Mesendoderm (in vitro differentiated cells): ENCODE data around the gene CIDEC.
"Not testable (repeated sequence)": the region's sequence is repeated elsewhere in the genome, so short reads cannot be mapped to it uniquely, and the experiment has no call there.

Experiments
- DNase-seq: peaks from one replicate; pipeline ENCODE4 v3.0.0; 2013
- H2AK5ac ChIP-seq: 2 replicates; pipeline ENCODE4 v1.6.1; 2013; ENCODE audit warnings: low read length, inconsistent platforms
- H2BK120ac ChIP-seq: 2 replicates; pipeline ENCODE4 v1.6.1; 2013; ENCODE audit warnings: low read depth, mild to moderate bottlenecking, low read length, moderate library complexity, mixed read lengths
- H2BK15ac ChIP-seq: replicated peaks from 2 replicates; pipeline ENCODE4 v1.6.1; 2013; ENCODE audit warnings: low read depth, mild to moderate bottlenecking, moderate library complexity
- H2BK5ac ChIP-seq: 2 replicates; pipeline ENCODE4 v1.6.1; 2013; ENCODE audit warnings: low read length, inconsistent platforms
- H3K18ac ChIP-seq: 2 replicates; pipeline ENCODE4 v1.6.1; 2013; ENCODE audit warnings: mild to moderate bottlenecking, low read length, mixed read lengths
- H3K23ac ChIP-seq: one replicate; pipeline ENCODE4 v1.6.1; 2013; ENCODE audit warnings: low read length
- H3K27ac ChIP-seq: 2 replicates; pipeline ENCODE4 v1.5.1; 2013; ENCODE audit warnings: low read depth, mild to moderate bottlenecking, inconsistent platforms, low read length, moderate library complexity
- H3K27me3 ChIP-seq: 2 replicates; pipeline ENCODE4 v1.6.1; 2013; ENCODE audit warnings: low read length, control low read depth, mild to moderate bottlenecking, inconsistent platforms; ENCODE audit not compliant: insufficient read depth, poor library complexity
- H3K36me3 ChIP-seq: 2 replicates; pipeline ENCODE4 v1.6.1; 2013; ENCODE audit warnings: low read length, inconsistent platforms; ENCODE audit not compliant: control insufficient read depth, insufficient read depth
- H3K4ac ChIP-seq: one replicate; pipeline ENCODE4 v1.6.1; 2013; ENCODE audit warnings: low read depth, mild to moderate bottlenecking, low read length, moderate library complexity
- H3K4me1 ChIP-seq: 2 replicates; pipeline ENCODE4 v1.6.1; 2013; ENCODE audit warnings: low read depth, low read length, inconsistent platforms; ENCODE audit not compliant: control insufficient read depth
- H3K4me2 ChIP-seq: 2 replicates; pipeline ENCODE4 v1.6.1; 2013; ENCODE audit warnings: low read length
- H3K4me3 ChIP-seq: 2 replicates; pipeline ENCODE4 v1.5.1; 2013; ENCODE audit warnings: mild to moderate bottlenecking, low read length
- H3K56ac ChIP-seq: one replicate; pipeline ENCODE4 v1.6.1; 2013; ENCODE audit warnings: low read length
- H3K79me1 ChIP-seq: 2 replicates; pipeline ENCODE4 v1.6.1; 2013; ENCODE audit warnings: low read length, inconsistent platforms
- H3K79me2 ChIP-seq: 2 replicates; pipeline ENCODE4 v1.6.1; 2013; ENCODE audit warnings: mild to moderate bottlenecking, low read length; ENCODE audit not compliant: control insufficient read depth, insufficient read depth
- H3K9ac ChIP-seq: 2 replicates; pipeline ENCODE4 v1.6.1; 2013; ENCODE audit warnings: low read length, inconsistent platforms
- H4K5ac ChIP-seq: one replicate; pipeline ENCODE4 v1.6.1; 2013; ENCODE audit warnings: low read length
- H4K8ac ChIP-seq: one replicate; pipeline ENCODE4 v1.6.1; 2013; ENCODE audit warnings: low read depth, mild to moderate bottlenecking, control low read depth, low read length, moderate library complexity
- WGBS: extraction: QIAGEN DNeasy Blood & Tissue Kit; methylation state at CpG from one replicate; pipeline ENCODE4 v1.1.7; 2013; ENCODE audit warnings: low lambda C conversion rate, missing lambda C conversion rate; ENCODE audit not compliant: insufficient coverage; ENCODE audit errors: extremely low coverage; 5-methylcytosine and 5-hydroxymethylcytosine counted together

The CIDEC gene

DNA sequence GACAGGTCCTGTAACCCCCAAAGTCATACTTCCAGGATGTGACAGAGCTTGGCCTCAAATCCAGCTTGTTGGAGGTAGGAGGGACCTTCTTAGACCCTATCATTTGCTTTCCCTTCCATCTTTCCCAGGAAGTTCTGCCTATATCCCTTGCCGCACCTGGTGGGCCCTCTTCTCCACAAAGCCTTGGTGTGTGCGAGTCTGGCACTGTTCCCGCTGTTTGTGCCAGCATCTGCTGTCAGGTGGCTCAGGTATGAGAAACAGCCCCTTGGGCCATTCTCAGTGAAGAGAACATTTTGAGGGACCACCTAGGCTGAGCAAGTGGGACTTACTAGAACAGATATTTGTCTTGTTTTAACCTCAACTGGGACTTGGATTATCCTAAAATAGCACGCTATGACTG lies 23.9 kb upstream of the CIDEC start:
- WGBS, result no CpG with 5 or more reads among the region's 4 CpGs
- no peak overlapping the region for H3K23ac ChIP-seq

GRCh38 chr3:9903238-9903624 lies 23.2 kb upstream of the CIDEC start:
- H3K23ac ChIP-seq, result no peak overlapping the region
- no peak overlapping the region for H4K8ac ChIP-seq
- no peaks in the 10 kb centered on the region for H3K79me2 ChIP-seq
- H2AK5ac ChIP-seq, result no peak overlapping the region
- no peak overlapping the region for H4K5ac ChIP-seq
- H3K56ac ChIP-seq, result peak overlapping the region; percentile 25
- H3K36me3 ChIP-seq, result no peaks in the 10 kb centered on the region
- no peak overlapping the region for H2BK120ac ChIP-seq
- no peak overlapping the region for H2BK15ac ChIP-seq
- H3K27me3 ChIP-seq, result no peaks in the 10 kb centered on the region
- H3K4me3 ChIP-seq, result no peak overlapping the region
- H3K4ac ChIP-seq, result no peak overlapping the region
- H3K79me1 ChIP-seq, result no peaks in the 10 kb centered on the region
- H3K4me2 ChIP-seq, result no peak overlapping the region
- peaks cover 7% of the 10 kb centered on the region for H3K4me1 ChIP-seq
- no peak overlapping the region for H3K27ac ChIP-seq
- WGBS, result no CpG with 5 or more reads among the region's 4 CpGs
- H2BK5ac ChIP-seq, result no peak overlapping the region
- DNase-seq, result no peak
- no peak overlapping the region for H3K18ac ChIP-seq
- peak overlapping the region; percentile 37 for H3K9ac ChIP-seq

More for the DNA sequence above, 23.9 kb upstream of the CIDEC start:
- no peak overlapping the region for H2BK5ac ChIP-seq
- H3K4me3 ChIP-seq, result no peak overlapping the region
- H3K4me1 ChIP-seq, result peaks cover 7% of the 10 kb centered on the region
- H3K4me2 ChIP-seq, result no peak overlapping the region
- H2AK5ac ChIP-seq, result no peak overlapping the region
- no peaks in the 10 kb centered on the region for H3K79me1 ChIP-seq
- peak overlapping the region; percentile 11 for H3K56ac ChIP-seq
- H2BK120ac ChIP-seq, result no peak overlapping the region
- H4K8ac ChIP-seq, result no peak overlapping the region
- H3K27ac ChIP-seq, result no peak overlapping the region
- H2BK15ac ChIP-seq, result no peak overlapping the region
- H3K4ac ChIP-seq, result no peak overlapping the region
- no peaks in the 10 kb centered on the region for H3K36me3 ChIP-seq
- no peaks in the 10 kb centered on the region for H3K27me3 ChIP-seq
- no peak overlapping the region for H4K5ac ChIP-seq
- no peak for DNase-seq
- H3K79me2 ChIP-seq, result no peaks in the 10 kb centered on the region
- H3K9ac ChIP-seq, result no peak overlapping the region
- no peak overlapping the region for H3K18ac ChIP-seq

GRCh38 chr3:9902372-9903237 lies 22.6 kb upstream of the CIDEC start, which contains the start of gene IL17RE:
Gene IL17RE, plus strand, starts transcription at chr3:9902848. Its CDS starts 85 bp downstream, at chr3:9902933.
- no peak within 1 kb of the TSS for H3K18ac ChIP-seq
- no peak within 1 kb of the TSS for H3K27ac ChIP-seq
- no peak for DNase-seq
- H3K4me1 ChIP-seq, result peaks cover 7% of the 10 kb centered on the region
- H3K56ac ChIP-seq, result peak within 1 kb of the TSS; percentile 51
- no peak within 1 kb of the TSS for H2BK120ac ChIP-seq
- no peak within 1 kb of the TSS for H2BK5ac ChIP-seq
- no peak within 1 kb of the TSS for H2BK15ac ChIP-seq
- no peaks in the 10 kb centered on the region for H3K27me3 ChIP-seq
- H3K4ac ChIP-seq, result no peak within 1 kb of the TSS
- H3K79me2 ChIP-seq, result no peaks in the 10 kb centered on the region
- H3K79me1 ChIP-seq, result no peaks in the 10 kb centered on the region
- no peak within 1 kb of the TSS for H3K4me3 ChIP-seq
- H4K8ac ChIP-seq, result no peak within 1 kb of the TSS
- no peak within 1 kb of the TSS for H3K23ac ChIP-seq
- H3K9ac ChIP-seq, result peak within 1 kb of the TSS; percentile 37
- WGBS, result no CpG with 5 or more reads among the region's 13 CpGs
- H3K36me3 ChIP-seq, result no peaks in the 10 kb centered on the region
- H4K5ac ChIP-seq, result no peak within 1 kb of the TSS
- H2AK5ac ChIP-seq, result no peak within 1 kb of the TSS
- H3K4me2 ChIP-seq, result no peak within 1 kb of the TSS

GRCh38 chr3:9901967-9902366 lies 21.9 kb upstream of the CIDEC start:
- Histone ChIP-seq H2AK5ac (no peak overlapping the region), H2BK15ac (no peak overlapping the region), H3K4me1 (peaks cover 7% of the 10 kb centered on the region)

DNA sequence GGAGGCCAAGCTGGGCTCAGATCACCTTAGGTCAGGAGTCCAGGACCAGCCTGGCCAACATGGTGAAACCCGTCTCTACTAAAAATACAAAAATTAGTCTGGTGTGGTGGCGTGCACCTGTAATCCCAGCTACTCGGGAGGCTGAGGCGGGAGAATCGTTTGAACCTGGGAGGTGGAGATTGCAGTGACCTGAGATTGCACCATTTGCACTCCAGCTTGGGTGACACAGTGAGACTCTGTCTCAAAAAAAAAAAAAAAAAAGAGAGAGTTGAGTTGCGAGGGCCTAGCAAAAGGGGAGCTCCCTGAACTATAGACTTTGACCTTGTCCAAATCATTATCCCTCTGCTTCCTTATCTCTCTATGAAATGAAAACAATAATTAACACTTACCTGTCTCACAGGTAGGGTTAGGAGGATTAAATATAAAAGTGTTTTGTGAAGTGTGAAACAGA lies 20.9 kb upstream of the CIDEC start:
- H3K27me3 ChIP-seq, DNase-seq, H3K4ac ChIP-seq, H3K4me2 ChIP-seq, H3K23ac ChIP-seq, H3K36me3 ChIP-seq, H3K9ac ChIP-seq, H2BK120ac ChIP-seq, H2AK5ac ChIP-seq, H3K4me3 ChIP-seq, H2BK5ac ChIP-seq, H3K79me2 ChIP-seq, H3K4me1 ChIP-seq, H2BK15ac ChIP-seq, H4K5ac ChIP-seq, H3K79me1 ChIP-seq, H4K8ac ChIP-seq, H3K56ac ChIP-seq, H3K27ac ChIP-seq, H3K18ac ChIP-seq: not testable (repeated sequence)
- WGBS, result no CpG with 5 or more reads among the region's 6 CpGs

More at GRCh38 chr3:9901967-9902366, 21.9 kb upstream of the CIDEC start:
- Histone ChIP-seq H4K8ac (no peak overlapping the region), H3K56ac (peak overlapping the region; percentile 51), H3K4ac (no peak overlapping the region), H3K27me3 (no peaks in the 10 kb centered on the region), H3K4me3 (no peak overlapping the region), H2BK120ac (no peak overlapping the region), H3K9ac (no peak overlapping the region), H2BK5ac (no peak overlapping the region), H3K27ac (no peak overlapping the region), H3K79me1 (no peaks in the 10 kb centered on the region), H4K5ac (no peak overlapping the region), H3K23ac (no peak overlapping the region), H3K79me2 (no peaks in the 10 kb centered on the region), H3K36me3 (no peaks in the 10 kb centered on the region), H3K4me2 (no peak overlapping the region), H3K18ac (no peak overlapping the region)
- DNase-seq, result no peak
- WGBS, result no CpG with 5 or more reads among the region's 5 CpGs
